ENCODE results near the gene WDR47. TPM values are rescaled to one million over a fixed set of nuclear protein-coding genes. Genes with fewer than 3 reads are reported as not detected.

WDR47 gene
- total and polyA plus RNA-seq, 2 of the 8 experiments (the other 6 are each of a cell fraction or from before 2014, with no cell fraction given), result 1.9 to 6.7 TPM

DNA sequence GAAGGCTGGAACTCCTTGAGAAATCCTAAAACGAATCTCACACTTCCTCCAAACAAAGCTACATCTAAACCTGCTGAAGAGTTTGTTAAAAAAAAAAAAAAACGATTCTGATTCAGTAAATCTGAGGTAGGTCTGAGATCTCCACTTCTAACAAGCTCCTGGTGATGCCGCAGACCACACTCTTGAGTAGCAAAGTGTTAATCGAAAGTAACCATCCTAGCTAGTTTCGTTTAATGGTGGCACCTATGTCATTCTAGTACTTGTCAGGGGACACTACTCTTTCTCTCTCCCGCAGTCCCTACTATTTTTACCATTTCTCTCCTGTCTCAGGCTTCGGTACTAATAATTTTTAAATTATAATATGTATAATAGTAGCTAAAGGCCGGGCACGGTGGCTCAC is 80.7 kb downstream of the WDR47 start:
- Histone ChIP-seq H3K9me3 (ENCODE audit: insufficient read depth in 2 of 2, low read depth in 1 of 2, low read length in 1 of 2) (no peaks in the 10 kb centered on the region), H4K91ac (replicated peaks; ENCODE audit: insufficient read length, low read length) (no peak overlapping the region), H3K23me2 (ENCODE audit: low read depth, low read length) (peaks cover 2% of the 10 kb centered on the region; the same call in 1 of the 2 replicates), H3K4me1 (replicated peaks in 1 of 4; ENCODE audit: control insufficient read depth in 3 of 4, insufficient read depth in 4 of 4, low read length in 3 of 4) (no peaks in the 10 kb centered on the region; a peak in 2 of 7 replicates), H2BK12ac (ENCODE audit: low read depth, low read length) (no peak overlapping the region), H3K9ac (replicated peaks in 1 of 4; ENCODE audit: extremely low read depth in 1 of 4, low read depth in 3 of 4, low read length in 3 of 4) (no peak overlapping the region), H2AK5ac (ENCODE audit: low read depth, low read length) (no peak overlapping the region), H4K20me1 (replicated peaks in 1 of 2; ENCODE audit: control insufficient read depth in 1 of 2, insufficient read depth in 2 of 2, low read length in 2 of 2) (peaks cover 1 to 5% of the 10 kb centered on the region in 2 experiments), H4K5ac (ENCODE audit: insufficient read length, low read depth, low read length) (no peak overlapping the region), H3K14ac (ENCODE audit: insufficient read length) (no peak overlapping the region), H3K4me3 (ENCODE audit: extremely low read depth in 1 of 4, insufficient read depth in 2 of 4, low read depth in 3 of 4, low read length in 4 of 4) (no peak overlapping the region), H3K56ac (replicated peaks; ENCODE audit: insufficient read length, low read depth, low read length) (no peak overlapping the region), H2BK5ac (ENCODE audit: low read depth, low read length) (no peak overlapping the region), H3K4ac (replicated peaks; ENCODE audit: insufficient read length, low read depth, low read length) (no peak overlapping the region), H3K79me1 (ENCODE audit: low read depth, low read length) (peaks cover 4% of the 10 kb centered on the region; the same call in 1 of the 2 replicates), H3K18ac (ENCODE audit: extremely low read depth, low read length) (no peak overlapping the region), H3K79me2 (ENCODE audit: control insufficient read depth in 1 of 2, insufficient read depth in 2 of 2, low read length in 2 of 2) (peaks cover 0 to 34% of the 10 kb centered on the region in 2 experiments; a peak in 2 of 4 replicates), H3K27me3 (replicated peaks in 1 of 4; ENCODE audit: control insufficient read depth in 3 of 4, extremely low read depth in 1 of 4, insufficient read depth in 3 of 4, low read length in 3 of 4) (no peaks in the 10 kb centered on the region), H4K8ac (ENCODE audit: extremely low read depth, insufficient read depth, low read length) (no peak overlapping the region), H3K27ac (ENCODE audit: low read depth, low read length) (no peak overlapping the region), H2BK15ac (ENCODE audit: low read length) (no peak overlapping the region), H2BK20ac (ENCODE audit: low read length) (no peak overlapping the region), H2AFZ (ENCODE audit: low read length) (no peak overlapping the region), H3K23ac (ENCODE audit: insufficient read length) (no peak overlapping the region), H2BK120ac (replicated peaks; ENCODE audit: low read depth, low read length) (no peak overlapping the region), H3K36me3 (ENCODE audit: control insufficient read depth in 2 of 4, insufficient read depth in 4 of 4, low read length in 3 of 4) (peaks cover 0 to 6% (median 0%) of the 10 kb centered on the region in 4 experiments; a peak in 1 of 8 replicates), H3K4me2 (ENCODE audit: insufficient read depth in 1 of 2, low read depth in 2 of 2, low read length in 2 of 2) (no peak overlapping the region; a peak in 1 of 4 replicates)
- 91% methylated on average over 9 of the region's 9 CpGs; no CpG with 5 or more reads in 1 of the 2 experiments for WGBS, 2 experiments (ENCODE audit: extremely low coverage in 1 of 2, insufficient coverage in 1 of 2, insufficient read length in 1 of 2, insufficient replicate concordance in 2 of 2, low coverage in 1 of 2, low lambda C conversion rate in 2 of 2, missing lambda C conversion rate in 1 of 2)
- no peak for TF ChIP-seq RNF2 (IDR thresholded peaks at IDR 0.05; ENCODE audit: borderline replicate concordance, low read depth, low read length, missing control alignments, poor library complexity, severe bottlenecking)
- TF ChIP-seq CEBPB (IDR thresholded peaks at IDR 0.05; ENCODE audit: low read depth, low read length), result no peak
- no peak for TF ChIP-seq CHD2 (IDR thresholded peaks at IDR 0.05; ENCODE audit: low read length)
- TF ChIP-seq TEAD4 (IDR thresholded peaks at IDR 0.05; ENCODE audit: low read depth, low read length), result no peak
- no peak for TF ChIP-seq SP2 (IDR thresholded peaks at IDR 0.05; ENCODE audit: low read length)
- no peak for TF ChIP-seq PHF8 (conservative IDR thresholded peaks at IDR 0.05; ENCODE audit: low read depth, low read length)
- no peak for TF ChIP-seq SIN3A (conservative IDR thresholded peaks at IDR 0.05 in 1 of 2, IDR thresholded peaks at IDR 0.05 in 1 of 2; ENCODE audit: low read depth in 1 of 2, low read length in 2 of 2)
- TF ChIP-seq CBX8 (IDR thresholded peaks at IDR 0.05; ENCODE audit: borderline replicate concordance, low read depth, low read length), result no peak
- no peak for TF ChIP-seq HDAC2 (IDR thresholded peaks at IDR 0.05; ENCODE audit: borderline replicate concordance in 1 of 2, low read depth in 2 of 2, low read length in 2 of 2)
- no peak for TF ChIP-seq MAX (IDR thresholded peaks at IDR 0.05)
- CTCF ChIA-PET (ENCODE audit: partially characterized antibody), result interaction anchor here (0.6 to 2.0 kb wide), 6 partner anchors 8 to 385 kb away, joined by 3 to 5 read pairs (median 4); no protein-coding TSS in a partner anchor
- DNase-seq (ENCODE audit: low read depth in 1 of 2, low spot score in 2 of 2) (no peak), FAIRE-seq (no peak)
- POLR2A ChIA-PET (ENCODE audit: partially characterized antibody), result interaction anchor here (0.6 to 1.4 kb wide), 3 partner anchors 13 to 517 kb away, joined by 3 to 9 read pairs (median 4); partner anchors contain the start of gene STXBP3
